ENCODE measurements around the gene FURIN.

The FURIN gene

DNA sequence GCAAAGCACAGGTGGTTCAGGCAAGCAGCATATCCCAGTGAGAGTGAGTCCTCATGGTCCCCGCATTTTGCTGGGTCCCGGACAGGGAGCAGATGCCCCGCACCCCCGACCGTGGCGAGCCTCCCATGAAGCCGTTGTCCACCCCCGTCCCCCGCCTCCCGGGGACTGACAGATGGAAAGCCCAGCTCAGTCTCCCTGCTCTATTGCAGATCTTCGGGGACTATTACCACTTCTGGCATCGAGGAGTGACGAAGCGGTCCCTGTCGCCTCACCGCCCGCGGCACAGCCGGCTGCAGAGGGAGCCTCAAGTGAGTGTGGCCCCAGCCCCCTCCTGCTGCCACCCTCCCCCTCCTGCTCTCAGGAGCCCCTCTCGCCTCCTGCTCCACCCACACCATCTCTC is 7.7 kb downstream of the FURIN start:
- DNase-seq (ENCODE audit: low spot score), result no peak
- TF ChIP-seq, protein P1, sequence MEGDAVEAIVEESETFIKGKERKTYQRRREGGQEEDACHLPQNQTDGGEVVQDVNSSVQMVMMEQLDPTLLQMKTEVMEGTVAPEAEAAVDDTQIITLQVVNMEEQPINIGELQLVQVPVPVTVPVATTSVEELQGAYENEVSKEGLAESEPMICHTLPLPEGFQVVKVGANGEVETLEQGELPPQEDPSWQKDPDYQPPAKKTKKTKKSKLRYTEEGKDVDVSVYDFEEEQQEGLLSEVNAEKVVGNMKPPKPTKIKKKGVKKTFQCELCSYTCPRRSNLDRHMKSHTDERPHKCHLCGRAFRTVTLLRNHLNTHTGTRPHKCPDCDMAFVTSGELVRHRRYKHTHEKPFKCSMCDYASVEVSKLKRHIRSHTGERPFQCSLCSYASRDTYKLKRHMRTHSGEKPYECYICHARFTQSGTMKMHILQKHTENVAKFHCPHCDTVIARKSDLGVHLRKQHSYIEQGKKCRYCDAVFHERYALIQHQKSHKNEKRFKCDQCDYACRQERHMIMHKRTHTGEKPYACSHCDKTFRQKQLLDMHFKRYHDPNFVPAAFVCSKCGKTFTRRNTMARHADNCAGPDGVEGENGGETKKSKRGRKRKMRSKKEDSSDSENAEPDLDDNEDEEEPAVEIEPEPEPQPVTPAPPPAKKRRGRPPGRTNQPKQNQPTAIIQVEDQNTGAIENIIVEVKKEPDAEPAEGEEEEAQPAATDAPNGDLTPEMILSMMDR (IDR thresholded peaks at IDR 0.05; ENCODE audit: extremely low read depth, missing control alignments), result no peak

DNA sequence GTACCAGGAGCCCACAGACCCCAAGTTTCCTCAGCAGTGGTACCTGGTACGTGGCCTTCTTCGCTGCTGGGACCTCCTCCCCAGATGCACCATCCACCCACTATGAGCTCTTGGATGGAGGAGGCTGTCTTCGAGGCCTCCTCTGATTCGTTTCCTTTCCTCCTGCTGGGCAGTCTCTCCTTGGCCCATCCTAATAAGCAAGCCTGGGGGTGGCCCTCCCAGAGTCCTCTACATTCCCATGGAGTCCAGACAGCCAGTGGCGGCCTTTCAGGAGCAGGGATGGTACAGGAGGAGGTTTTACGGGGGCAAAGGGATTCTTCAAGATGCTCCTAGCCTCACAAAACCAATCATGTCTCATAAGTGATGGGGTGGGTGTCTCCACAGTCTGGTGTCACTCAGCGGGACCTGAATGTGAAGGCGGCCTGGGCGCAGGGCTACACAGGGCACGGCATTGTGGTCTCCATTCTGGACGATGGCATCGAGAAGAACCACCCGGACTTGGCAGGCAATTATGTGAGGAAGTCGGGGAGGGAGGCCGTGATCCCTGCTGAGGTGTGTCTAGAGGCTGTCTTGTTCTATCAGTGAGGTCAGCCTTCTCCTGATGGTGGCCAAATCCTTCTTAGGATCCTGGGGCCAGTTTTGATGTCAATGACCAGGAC is 8.3 kb downstream of the FURIN start:
- no peak for DNase-seq (ENCODE audit: low spot score)

DNA sequence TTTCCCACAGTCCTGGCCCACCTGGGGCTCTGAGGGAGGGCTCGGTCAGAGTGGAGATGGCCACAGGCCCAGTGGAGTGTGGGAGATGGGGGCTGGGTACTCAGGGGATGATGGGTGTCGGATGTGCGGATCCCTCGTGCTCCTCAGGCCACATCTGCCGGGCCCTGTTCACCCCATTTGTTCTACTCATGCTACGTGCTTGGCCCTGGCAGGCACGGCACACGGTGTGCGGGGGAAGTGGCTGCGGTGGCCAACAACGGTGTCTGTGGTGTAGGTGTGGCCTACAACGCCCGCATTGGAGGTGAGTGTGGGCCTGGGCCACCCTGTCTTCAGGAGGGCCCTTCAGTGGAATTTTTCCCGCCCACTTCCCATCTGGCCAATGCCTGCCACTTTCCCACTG is 8.9 kb downstream of the FURIN start:
- no peak for DNase-seq (ENCODE audit: low spot score)
- TF ChIP-seq, protein P1 (IDR thresholded peaks at IDR 0.05; ENCODE audit: extremely low read depth, missing control alignments), result no peak

More for the DNA sequence above, 8.3 kb downstream of the FURIN start:
- TF ChIP-seq, protein P1 (IDR thresholded peaks at IDR 0.05; ENCODE audit: extremely low read depth, missing control alignments), result no peak

DNA sequence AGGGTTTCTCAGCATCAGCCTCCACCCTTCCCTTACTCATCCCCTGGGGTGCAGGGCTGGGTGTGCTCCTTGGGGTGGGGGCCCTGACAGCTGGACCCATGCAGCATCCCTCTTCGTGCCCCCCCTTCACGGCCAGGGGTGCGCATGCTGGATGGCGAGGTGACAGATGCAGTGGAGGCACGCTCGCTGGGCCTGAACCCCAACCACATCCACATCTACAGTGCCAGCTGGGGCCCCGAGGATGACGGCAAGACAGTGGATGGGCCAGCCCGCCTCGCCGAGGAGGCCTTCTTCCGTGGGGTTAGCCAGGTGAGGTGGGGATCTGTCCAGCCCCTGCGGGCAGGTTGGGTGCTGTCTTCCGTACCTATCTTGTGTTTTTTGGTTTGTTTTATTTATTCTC is 9.6 kb downstream of the FURIN start:
- TF ChIP-seq, protein P1 (IDR thresholded peaks at IDR 0.05; ENCODE audit: extremely low read depth, missing control alignments), result no peak
- no peak for DNase-seq (ENCODE audit: low spot score)

DNA sequence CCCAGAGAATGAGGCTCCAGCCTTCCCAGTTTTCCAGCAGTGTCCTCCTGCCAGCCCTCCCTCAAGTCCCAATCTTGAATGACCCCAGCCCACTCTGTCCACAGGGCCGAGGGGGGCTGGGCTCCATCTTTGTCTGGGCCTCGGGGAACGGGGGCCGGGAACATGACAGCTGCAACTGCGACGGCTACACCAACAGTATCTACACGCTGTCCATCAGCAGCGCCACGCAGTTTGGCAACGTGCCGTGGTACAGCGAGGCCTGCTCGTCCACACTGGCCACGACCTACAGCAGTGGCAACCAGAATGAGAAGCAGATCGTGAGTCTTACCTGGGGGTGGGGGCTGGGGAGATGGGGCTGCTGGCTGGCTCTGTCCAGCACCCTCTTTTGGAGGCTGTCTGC is 10.3 kb downstream of the FURIN start:
- TF ChIP-seq, protein P1 (IDR thresholded peaks at IDR 0.05; ENCODE audit: extremely low read depth, missing control alignments), result no peak
- no peak for DNase-seq (ENCODE audit: low spot score)

DNA sequence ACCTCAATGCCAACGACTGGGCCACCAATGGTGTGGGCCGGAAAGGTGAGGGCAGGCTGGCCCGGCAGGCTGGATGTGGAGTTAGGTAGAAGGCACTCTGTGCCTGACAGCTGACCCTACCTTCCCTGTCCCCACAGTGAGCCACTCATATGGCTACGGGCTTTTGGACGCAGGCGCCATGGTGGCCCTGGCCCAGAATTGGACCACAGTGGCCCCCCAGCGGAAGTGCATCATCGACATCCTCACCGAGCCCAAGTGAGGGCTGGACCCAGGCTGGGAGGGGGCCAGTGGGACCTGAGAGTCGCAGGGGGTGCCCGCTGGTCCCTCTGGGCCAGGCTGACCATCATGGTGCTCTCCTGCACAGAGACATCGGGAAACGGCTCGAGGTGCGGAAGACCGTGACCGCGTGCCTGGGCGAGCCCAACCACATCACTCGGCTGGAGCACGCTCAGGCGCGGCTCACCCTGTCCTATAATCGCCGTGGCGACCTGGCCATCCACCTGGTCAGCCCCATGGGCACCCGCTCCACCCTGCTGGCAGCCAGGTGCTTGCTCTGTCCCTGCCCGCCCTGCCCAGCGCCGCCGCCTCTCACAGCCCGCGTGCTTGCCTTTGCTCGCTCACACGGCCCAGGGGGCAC is 11.5 kb downstream of the FURIN start:
- TF ChIP-seq, protein P1 (IDR thresholded peaks at IDR 0.05; ENCODE audit: extremely low read depth, missing control alignments), result no peak
- no peak for DNase-seq (ENCODE audit: low spot score)

DNA sequence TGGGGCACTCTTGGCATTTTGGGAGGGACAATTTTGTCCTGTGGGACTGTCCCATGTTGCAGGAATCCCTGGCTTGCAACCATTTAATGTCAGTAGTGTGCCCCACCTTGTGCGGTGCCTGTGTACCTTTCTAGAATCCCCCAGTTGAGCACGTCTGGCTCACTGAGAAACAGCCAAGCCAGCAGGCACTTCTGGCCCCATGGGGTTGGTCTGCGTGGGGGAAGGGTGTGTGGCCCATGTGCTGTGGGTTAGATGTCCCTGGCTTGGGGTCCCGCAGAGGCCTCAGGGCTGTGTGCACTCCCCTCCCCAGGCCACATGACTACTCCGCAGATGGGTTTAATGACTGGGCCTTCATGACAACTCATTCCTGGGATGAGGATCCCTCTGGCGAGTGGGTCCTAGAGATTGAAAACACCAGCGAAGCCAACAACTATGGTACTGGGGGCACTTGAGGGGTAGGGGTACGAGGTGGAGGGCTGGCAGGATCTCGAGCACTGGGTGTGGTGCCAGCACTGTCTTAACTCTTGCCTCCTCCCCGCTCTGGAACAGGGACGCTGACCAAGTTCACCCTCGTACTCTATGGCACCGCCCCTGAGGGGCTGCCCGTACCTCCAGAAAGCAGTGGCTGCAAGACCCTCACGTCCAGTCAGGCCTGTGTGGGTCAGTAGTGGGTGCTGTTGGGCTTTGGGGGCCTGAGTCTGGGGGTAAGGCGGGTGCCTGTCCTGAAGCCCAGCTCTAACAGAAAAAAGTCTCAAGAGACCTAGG is 12.2 kb downstream of the FURIN start:
- TF ChIP-seq, protein P1 (IDR thresholded peaks at IDR 0.05; ENCODE audit: extremely low read depth, missing control alignments), result no peak

More for the DNA sequence above, 12.2 kb downstream of the FURIN start:
- no peak for DNase-seq (ENCODE audit: low spot score)

Data from GM20000 (cell line).